Mucosa of descending colon (tissue), 3 donors: ENCODE measurements around the gene MAML2. TPM values are rescaled to one million over a fixed set of nuclear protein-coding genes. Genes with fewer than 3 reads are reported as not detected.

ENCODE experiments used
- ATAC-seq: fragments of 200-7000 bp; cut with Tn5 transposase; one replicate; pipeline ENCODE4 v1.9.1; 2020; ENCODE audit warnings: mild to moderate bottlenecking, moderate library complexity
- DNase-seq, 3 donors: peaks; one replicate each; pipeline ENCODE4 v3.0.0-alpha.2; 2020
- H3K36me3 ChIP-seq: fragments of 200-600 bp; one replicate; pipeline ENCODE4 v1.8.0; 2021; ENCODE audit warnings: low read depth, mild to moderate bottlenecking
- H3K4me1 ChIP-seq: fragments of 200-600 bp; one replicate; pipeline ENCODE4 v1.8.0; 2021; ENCODE audit warnings: low read depth, mild to moderate bottlenecking
- H3K4me3 ChIP-seq: fragments of 200-600 bp; one replicate; pipeline ENCODE4 v1.8.0; 2021; ENCODE audit warnings: mild to moderate bottlenecking
- H3K9me3 ChIP-seq: fragments of 200-600 bp; one replicate; pipeline ENCODE4 v1.8.0; 2021; ENCODE audit warnings: mild to moderate bottlenecking
- CTCF ChIP-seq: fragments of 200-600 bp; IDR thresholded peaks from one replicate; pipeline ENCODE4 v1.8.0; 2022; ENCODE audit warnings: antibody characterized with exemption, mild to moderate bottlenecking
- intact Hi-C, 2 donors: fragments of 100-400 bp; cut with DNase I in 1 of 2; cut with micrococcal nuclease in 1 of 2; formaldehyde crosslinking; loops; one replicate each; pipeline versions ENCODE4 v1.11.0 to v1.11.1; 2022; cut with DNase I, micrococcal nuclease
- total RNA-seq, 3 donors: library from RNA; stranded (reverse); fragmentation: NEBNext Ultra II Directional in 2 of 3; extraction: Animal tissue kit (Norgen Biotek cat#: 25700) in 2 of 3; gene quantifications; one replicate each; pipeline versions ENCODE4 v1.2.1 to v1.2.4, GENCODE V29; 2021 to 2023
- donor health status: DM: no; HTN: no; CAD: no; lungs with moderate emphysema.
- donor health status: DM: no; HTN: no; CAD: no.
- donor health status: DM: no; HTN: yes; CAD: no.

MAML2 gene
- total RNA-seq, 3 donors from 2014 or later = 15.2 to 26.4 (median 15.8) TPM

GRCh38 chr11:96299155-96299888 lies 43.7 kb downstream of the MAML2 start:
- no peak for TF ChIP-seq CTCF
- peak in 1 of 3 donors; percentile 52 for DNase-seq
- no peaks in the 10 kb centered on the region for H3K36me3 ChIP-seq
- peaks cover 44% of the 10 kb centered on the region for H3K4me1 ChIP-seq
- ATAC-seq = peak; percentile 69
- intact Hi-C loops = no loop called here
- no peaks in the 10 kb centered on the region for H3K9me3 ChIP-seq
- H3K4me3 ChIP-seq = no peak overlapping the region

- H3K36me3 ChIP-seq = no peaks in the 10 kb centered on the region
- DNase-seq = no peak
- TF ChIP-seq CTCF = no peak
- H3K4me3 ChIP-seq = no peak overlapping the region
- ATAC-seq = no peak
- intact Hi-C loops = no loop called here
- no peaks in the 10 kb centered on the region for H3K9me3 ChIP-seq
- peaks cover 54% of the 10 kb centered on the region for H3K4me1 ChIP-seq
These were observed 47.6 kb downstream of the MAML2 start for GRCh38 chr11:96295369-96295768.

- TF ChIP-seq CTCF = no peak
- intact Hi-C loops = no loop called here
- Histone ChIP-seq H3K4me3 (no peak overlapping the region), H3K4me1 (peaks cover 45% of the 10 kb centered on the region), H3K36me3 (no peaks in the 10 kb centered on the region), H3K9me3 (no peaks in the 10 kb centered on the region)
- ATAC-seq (no peak), DNase-seq (no peak)
These were observed 48.7 kb downstream of the MAML2 start for GRCh38 chr11:96294289-96294688.

GRCh38 chr11:96293598-96294021 lies 49.4 kb downstream of the MAML2 start:
- no peak for TF ChIP-seq CTCF
- DNase-seq (no peak), ATAC-seq (peak; percentile 42)
- H3K9me3 ChIP-seq = no peaks in the 10 kb centered on the region
- no peak overlapping the region for H3K4me3 ChIP-seq
- intact Hi-C loops = no loop called here
- H3K36me3 ChIP-seq = no peaks in the 10 kb centered on the region
- peaks cover 42% of the 10 kb centered on the region for H3K4me1 ChIP-seq

GRCh38 chr11:96293109-96293508 lies 49.9 kb downstream of the MAML2 start:
- Histone ChIP-seq H3K36me3 (no peaks in the 10 kb centered on the region), H3K9me3 (no peaks in the 10 kb centered on the region), H3K4me1 (peaks cover 42% of the 10 kb centered on the region), H3K4me3 (no peak overlapping the region)
- ATAC-seq (no peak), DNase-seq (no peak)
- TF ChIP-seq CTCF = no peak
- intact Hi-C loops = no loop called here
